Neural progenitor cell (in vitro differentiated cells): ENCODE results near the gene ITPRIPL2. TPM values are rescaled to one million over a fixed set of nuclear protein-coding genes. Genes with fewer than 3 reads are reported as not detected.

Experiments used
- DNase-seq: peaks from one replicate; pipeline ENCODE4 v3.0.0-alpha.2; 2016; ENCODE audit warnings: low spot score
- H2AFZ ChIP-seq: fragments of 200-600 bp; sonication (generic); replicated peaks from 2 replicates; pipeline ENCODE4 v1.6.1; 2016; ENCODE audit warnings: antibody characterized with exemption
- H3F3A ChIP-seq: fragments of 200-600 bp; sonication (generic); 2 replicates; pipeline ENCODE4 v1.6.1; 2016; ENCODE audit warnings: antibody characterized with exemption, low read depth
- H3K27ac ChIP-seq: fragments of 200-600 bp; sonication (generic); 2 replicates; pipeline ENCODE4 v1.5.1; 2016; ENCODE audit warnings: mild to moderate bottlenecking
- H3K27me3 ChIP-seq: fragments of 200-600 bp; sonication (generic); 2 replicates; pipeline ENCODE4 v1.6.1; 2016; ENCODE audit warnings: mild to moderate bottlenecking, moderate library complexity
- H3K36me3 ChIP-seq: fragments of 200-600 bp; sonication (generic); 2 replicates; pipeline ENCODE4 v1.5.1; 2016
- H3K4me1 ChIP-seq: fragments of 200-600 bp; sonication (generic); 2 replicates; pipeline ENCODE4 v1.6.1; 2016; ENCODE audit warnings: mixed run types
- H3K4me2 ChIP-seq: fragments of 200-600 bp; sonication (generic); 2 replicates; pipeline ENCODE4 v1.6.1; 2016
- H3K4me3 ChIP-seq: fragments of 200-600 bp; sonication (generic); 2 replicates; pipeline ENCODE4 v1.5.1; 2016
- H3K79me2 ChIP-seq: fragments of 200-600 bp; sonication (generic); 2 replicates; pipeline ENCODE4 v1.6.1; 2016; ENCODE audit warnings: low read depth
- H3K9ac ChIP-seq: fragments of 200-600 bp; sonication (generic); 2 replicates; pipeline ENCODE4 v1.6.1; 2016
- H3K9me3 ChIP-seq: fragments of 200-600 bp; sonication (generic); 2 replicates; pipeline ENCODE4 v1.5.1; 2016; ENCODE audit warnings: low read depth
- H4K20me1 ChIP-seq: fragments of 200-600 bp; sonication (generic); 2 replicates; pipeline ENCODE4 v1.6.1; 2016; ENCODE audit warnings: low read depth
- H3K27ac Mint-ChIP-seq: 3 replicates; pipeline ENCODE4 v1.8.0; 2021; ENCODE audit warnings: mixed read lengths
- H3K27me3 Mint-ChIP-seq: 2 replicates; pipeline ENCODE4 v1.8.0; 2022; ENCODE audit warnings: low read depth, mild to moderate bottlenecking, inconsistent platforms, moderate library complexity, mixed read lengths; ENCODE audit not compliant: insufficient read depth
- H3K36me3 Mint-ChIP-seq: 3 replicates; pipeline ENCODE4 v1.8.0; 2021; ENCODE audit warnings: mixed read lengths
- H3K4me1 Mint-ChIP-seq: 3 replicates; pipeline ENCODE4 v1.8.0; 2021; ENCODE audit warnings: mixed read lengths
- H3K4me3 Mint-ChIP-seq: 3 replicates; pipeline ENCODE4 v1.8.0; 2021; ENCODE audit warnings: mild to moderate bottlenecking, moderate library complexity, mixed read lengths
- H3K9me3 Mint-ChIP-seq: 3 replicates; pipeline ENCODE4 v1.8.0; 2020; ENCODE audit warnings: mixed read lengths
- CTCF ChIP-seq: fragments of 200-600 bp; sonication (generic); IDR thresholded peaks from 2 replicates; pipeline ENCODE4 v1.5.1; 2017; ENCODE audit warnings: antibody characterized with exemption, mild to moderate bottlenecking
- EZH2 ChIP-seq: fragments of 200-600 bp; sonication (generic); IDR thresholded peaks from 2 replicates; pipeline ENCODE4 v1.6.1; 2017; ENCODE audit warnings: antibody characterized with exemption, mild to moderate bottlenecking, moderate library complexity
- EZH2phosphoT487 ChIP-seq: fragments of 200-600 bp; sonication (generic); IDR thresholded peaks from 2 replicates; pipeline ENCODE4 v1.6.1; 2017; ENCODE audit warnings: antibody characterized with exemption
- total RNA-seq: library from RNA; depleted of rRNA; stranded (reverse); fragments of >200 nt; gene quantifications from 2 replicates; pipeline ENCODE4 v1.2.3, GENCODE V29; 2015; ENCODE audit warnings: low replicate concordance

The ITPRIPL2 gene
- total RNA-seq, 1 donor from 2014 or later: 3.7 TPM

- Mint-ChIP-seq H3K9me3 (peaks cover 5% of the 10 kb centered on the region), H3K36me3 (no peaks in the 10 kb centered on the region), H3K4me3 (no peak overlapping the region), H3K27me3 (peaks cover 7% of the 10 kb centered on the region), H3K27ac (no peak overlapping the region), H3K4me1 (no peaks in the 10 kb centered on the region)
- H3K9ac ChIP-seq: no peak overlapping the region
- no peak overlapping the region for H3K4me3 ChIP-seq
- no peak overlapping the region for H3K27ac ChIP-seq
- no peak overlapping the region for H2AFZ ChIP-seq
- H3K79me2 ChIP-seq: no peaks in the 10 kb centered on the region
- H3K27me3 ChIP-seq: no peaks in the 10 kb centered on the region
- no peaks in the 10 kb centered on the region for H3F3A ChIP-seq
- no peaks in the 10 kb centered on the region for H4K20me1 ChIP-seq
- DNase-seq: no peak
- H3K4me2 ChIP-seq: no peak overlapping the region
- H3K36me3 ChIP-seq: no peaks in the 10 kb centered on the region
- no peak for TF ChIP-seq EZH2phosphoT487
- TF ChIP-seq CTCF: no peak
- TF ChIP-seq EZH2: no peak
- no peaks in the 10 kb centered on the region for H3K4me1 ChIP-seq
- no peaks in the 10 kb centered on the region for H3K9me3 ChIP-seq
Observed at GRCh38 chr16:19095654-19096053, 18.1 kb upstream of the ITPRIPL2 start.

- Histone ChIP-seq H3F3A (no peaks in the 10 kb centered on the region), H3K4me3 (no peak overlapping the region), H3K36me3 (no peaks in the 10 kb centered on the region), H3K27ac (no peak overlapping the region), H4K20me1 (no peaks in the 10 kb centered on the region), H3K9me3 (no peaks in the 10 kb centered on the region), H3K79me2 (no peaks in the 10 kb centered on the region), H3K4me2 (no peak overlapping the region), H3K9ac (no peak overlapping the region), H3K4me1 (no peaks in the 10 kb centered on the region), H3K27me3 (peaks cover 5% of the 10 kb centered on the region), H2AFZ (no peak overlapping the region)
- H3K9me3 Mint-ChIP-seq: peaks cover 3% of the 10 kb centered on the region
- peaks cover 5% of the 10 kb centered on the region for H3K27me3 Mint-ChIP-seq
- DNase-seq: no peak
- H3K4me1 Mint-ChIP-seq: no peaks in the 10 kb centered on the region
- H3K27ac Mint-ChIP-seq: no peak overlapping the region
- H3K36me3 Mint-ChIP-seq: no peaks in the 10 kb centered on the region
- no peak overlapping the region for H3K4me3 Mint-ChIP-seq
- no peak for TF ChIP-seq CTCF
- TF ChIP-seq EZH2: no peak
- TF ChIP-seq EZH2phosphoT487: no peak
Observed at GRCh38 chr16:19098173-19098572, 15.6 kb upstream of the ITPRIPL2 start.

DNA sequence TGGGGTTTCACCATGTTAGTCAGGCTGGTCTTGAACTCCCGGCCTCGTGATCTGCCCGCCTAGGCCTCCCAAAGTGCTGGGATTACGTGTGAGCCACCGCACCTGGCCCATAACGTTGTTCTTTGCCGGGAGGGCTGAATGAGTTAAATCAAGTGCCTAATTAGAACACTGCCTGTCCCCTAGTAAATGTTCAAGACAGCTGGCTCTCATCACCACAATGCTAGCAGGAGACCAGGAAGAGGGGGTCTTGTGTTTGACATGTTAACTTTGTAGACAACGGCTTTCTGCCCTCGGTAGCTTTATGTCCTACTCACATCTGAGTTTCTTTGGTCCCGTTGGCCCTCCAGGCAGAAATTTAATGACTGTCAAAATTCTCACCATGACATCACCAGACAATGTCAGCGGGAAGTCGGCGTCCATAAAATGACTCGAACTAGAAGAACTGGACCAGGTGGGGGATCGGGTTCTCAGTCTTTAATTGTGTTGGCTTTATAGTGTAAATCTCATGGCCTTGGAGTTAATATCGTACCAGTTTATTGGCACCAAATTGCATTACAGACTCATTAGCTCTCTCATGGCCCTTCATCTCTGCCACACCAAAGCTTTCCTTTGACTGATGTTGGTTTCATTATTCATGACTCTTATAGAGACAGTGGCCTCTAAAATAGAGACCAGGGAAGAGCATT is 11.4 kb upstream of the ITPRIPL2 start:
- peaks cover 23% of the 10 kb centered on the region for H3K27me3 ChIP-seq
- no peak overlapping the region for H3K4me2 ChIP-seq
- no peak overlapping the region for H3K9ac ChIP-seq
- peaks cover 18% of the 10 kb centered on the region for H3K4me1 Mint-ChIP-seq
- H3K27me3 Mint-ChIP-seq: peaks cover 16% of the 10 kb centered on the region
- TF ChIP-seq EZH2: no peak
- no peak for TF ChIP-seq CTCF
- no peak for TF ChIP-seq EZH2phosphoT487
- no peak overlapping the region for H3K27ac Mint-ChIP-seq
- H2AFZ ChIP-seq: no peak overlapping the region
- H3K4me1 ChIP-seq: peaks cover 15% of the 10 kb centered on the region
- DNase-seq: no peak
- H4K20me1 ChIP-seq: peaks cover 12% of the 10 kb centered on the region
- H3K9me3 ChIP-seq: no peaks in the 10 kb centered on the region
- H3K36me3 ChIP-seq: no peaks in the 10 kb centered on the region
- no peaks in the 10 kb centered on the region for H3K36me3 Mint-ChIP-seq
- H3K79me2 ChIP-seq: no peaks in the 10 kb centered on the region
- no peak overlapping the region for H3K27ac ChIP-seq
- H3K4me3 ChIP-seq: no peak overlapping the region
- peaks cover 15% of the 10 kb centered on the region for H3F3A ChIP-seq
- no peak overlapping the region for H3K4me3 Mint-ChIP-seq
- peaks cover 3% of the 10 kb centered on the region for H3K9me3 Mint-ChIP-seq
